GM23338 (cell line): Measurements from ENCODE around the gene CHRNA5. TPM values are rescaled to one million over a fixed set of nuclear protein-coding genes. Genes with fewer than 3 reads are reported as not detected.

Experiments
- polyA plus RNA-seq: library from polyadenylated mRNA; unstranded; fragments of >200 nt; fragmentation: Nextera tagmentation; extraction: Ambion mirVana; gene quantifications from 2 replicates; pipeline ENCODE4 v1.2.1, GENCODE V29; 2016
- small RNA-seq: library from RNA; depleted of rRNA; stranded (forward); fragments of <200 nt; gene quantifications from one replicate; pipeline ENCODE3, GENCODE V24; 2014; ENCODE audit warnings: low replicate concordance
- total RNA-seq: library from RNA; depleted of rRNA; stranded (reverse); fragments of >200 nt; shearing (Covaris generic); gene quantifications from 2 replicates; pipeline ENCODE4 v1.2.3, GENCODE V29; 2014; rRNA removed

Gene CHRNA5
- total and polyA plus RNA-seq, 2 experiments from 2014 or later, result 19.6 to 23.3 TPM

Small RNAs within 50 kb of the gene (small RNA-seq; reads per million reads assigned to genes)
- not detected for gene AC067863.2

Other genes with a start within 250 kb of the CHRNA5 start
- gene CRABP1, start 225.2 kb upstream of the CHRNA5 start, total RNA-seq, result 127 and 156 TPM in 2 replicates
- 522 and 536 TPM in 2 replicates for gene CRABP1, start 225.2 kb upstream of the CHRNA5 start, polyA plus RNA-seq
- 68.4 and 78.2 TPM in 2 replicates for gene IREB2, start 127.3 kb upstream of the CHRNA5 start, total RNA-seq
- gene IREB2, start 127.3 kb upstream of the CHRNA5 start, polyA plus RNA-seq, result 19.2 and 23.4 TPM in 2 replicates
- gene HYKK, start 57.9 kb upstream of the CHRNA5 start, total RNA-seq, result 5.0 and 5.5 TPM in 2 replicates
- gene HYKK, start 57.9 kb upstream of the CHRNA5 start, polyA plus RNA-seq, result 2.9 and 4.0 TPM in 2 replicates
- 301 and 322 TPM in 2 replicates for gene PSMA4, start 25.1 kb upstream of the CHRNA5 start, total RNA-seq
- gene PSMA4, start 25.1 kb upstream of the CHRNA5 start, polyA plus RNA-seq, result 466 and 552 TPM in 2 replicates
- 1.3 and 2.9 TPM in 2 replicates for gene CHRNA3, start 55.5 kb downstream of the CHRNA5 start, total RNA-seq
- gene CHRNA3, start 55.5 kb downstream of the CHRNA5 start, polyA plus RNA-seq, result 2.3 and 3.5 TPM in 2 replicates
- gene CHRNB4, start 75.7 kb downstream of the CHRNA5 start, total RNA-seq, result 1.0 and 1.6 TPM in 2 replicates
- gene CHRNB4, start 75.7 kb downstream of the CHRNA5 start, polyA plus RNA-seq, result 0.71 and 1.4 TPM in 2 replicates
- 46.5 and 52.7 TPM in 2 replicates for gene ADAMTS7, start 245.9 kb downstream of the CHRNA5 start, total RNA-seq
- gene ADAMTS7, start 245.9 kb downstream of the CHRNA5 start, polyA plus RNA-seq, result 11.2 and 11.6 TPM in 2 replicates